ENCODE data around the gene EFCAB3.
"Not testable (repeated sequence)": the region's sequence is repeated elsewhere in the genome, so short reads cannot be mapped to it uniquely, and the experiment has no call there.

The EFCAB3 gene

DNA sequence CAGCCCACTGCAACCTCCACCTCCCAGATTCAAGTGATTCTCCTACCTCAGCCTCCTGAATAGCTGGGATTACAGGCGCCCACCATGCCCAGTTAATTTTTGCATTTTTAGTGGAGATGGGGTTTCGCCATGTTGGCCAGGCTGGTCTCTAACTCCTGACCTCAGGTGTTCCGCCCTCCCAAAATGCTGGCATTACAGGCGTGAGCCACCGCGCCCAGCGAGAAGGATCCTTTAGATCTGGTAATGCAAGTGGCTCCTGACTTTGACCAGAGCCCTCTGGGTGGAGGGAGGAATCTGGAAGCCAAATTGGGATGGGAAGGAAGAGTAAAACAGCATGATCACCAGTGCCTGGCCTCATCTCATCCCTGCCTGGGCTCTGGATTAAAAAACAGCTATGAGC, 84.9 kb downstream of the EFCAB3 start:
- DNase-seq (ENCODE audit: low read depth) = not testable (repeated sequence)
